Spleen (tissue), 11 donors: ENCODE results near the gene MAP2K5. TPM values are rescaled to one million over a fixed set of nuclear protein-coding genes. Genes with fewer than 3 reads are reported as not detected.
A peak's percentile ranks its signal among the peaks of the same experiment; 100 is the strongest.

Experiments used
- DNase-seq: peaks from one replicate; pipeline ENCODE4 v3.0.0-alpha.2; 2020
- H3K27ac ChIP-seq, 8 donors: fragments of 200-600 bp; sonication (generic) in 7 of 8; 1 replicate in 4 of 8; 2 replicates in 4 of 8; pipeline versions ENCODE4 v1.5.0 to v1.8.0; 2016 to 2021; ENCODE audit warnings: inconsistent platforms in 4 of 8, mild to moderate bottlenecking in 4 of 8, moderate library complexity in 1 of 8
- H3K27me3 ChIP-seq, 7 donors: fragments of 200-600 bp; sonication (generic) in 6 of 7; replicated peaks in 1 of 7; 1 replicate in 4 of 7; 2 replicates in 3 of 7; pipeline versions ENCODE4 v1.5.0 to v1.8.0; 2016 to 2021; ENCODE audit warnings: inconsistent platforms in 3 of 7, mild to moderate bottlenecking in 1 of 7
- H3K36me3 ChIP-seq, 6 donors: fragments of 200-600 bp; sonication (generic) in 5 of 6; 1 replicate in 4 of 6; 2 replicates in 2 of 6; pipeline versions ENCODE4 v1.5.0 to v1.8.0; 2016 to 2021; ENCODE audit warnings: inconsistent platforms in 2 of 6
- H3K4me1 ChIP-seq, 6 donors: fragments of 200-600 bp; sonication (generic) in 5 of 6; 1 replicate in 3 of 6; 2 replicates in 3 of 6; pipeline versions ENCODE4 v1.5.0 to v1.8.0; 2016 to 2021; ENCODE audit warnings: inconsistent platforms in 3 of 6
- H3K4me3 ChIP-seq, 8 donors: fragments of 200-600 bp; sonication (generic) in 7 of 8; 1 replicate in 4 of 8; 2 replicates in 4 of 8; pipeline versions ENCODE4 v1.5.0 to v1.8.0; 2016 to 2021; ENCODE audit warnings: inconsistent platforms in 4 of 8, mild to moderate bottlenecking in 4 of 8, moderate library complexity in 2 of 8
- H3K9me3 ChIP-seq, 8 donors: fragments of 200-600 bp; sonication (generic) in 7 of 8; 1 replicate in 4 of 8; 2 replicates in 4 of 8; pipeline versions ENCODE4 v1.5.0 to v1.8.0; 2016 to 2021; ENCODE audit warnings: inconsistent platforms in 4 of 8
- POLR2A ChIP-seq, 3 donors: fragments of 450-650 bp; IDR thresholded peaks; one replicate each; pipeline ENCODE4 v1.5.1; 2017; ENCODE audit warnings: antibody characterized with exemption in 3 of 3, mild to moderate bottlenecking in 1 of 3
- POLR2AphosphoS5 ChIP-seq, 3 donors: sonication (generic); formaldehyde crosslinking; IDR thresholded peaks; one replicate each; pipeline ENCODE4 v1.5.1; 2017; ENCODE audit warnings: antibody characterized with exemption in 3 of 3
- WGBS, 5 donors: extraction: QIAGEN DNeasy Blood & Tissue Kit in 3 of 5; methylation state at CpG; one replicate each; pipeline versions ENCODE4 v1.1.5 to v1.1.7; 2013 to 2018; 5-methylcytosine and 5-hydroxymethylcytosine counted together
- intact Hi-C: fragments of 100-400 bp; cut with DNase I; formaldehyde crosslinking; loops from one replicate; pipeline ENCODE4 v1.15.0; 2023; ENCODE audit warnings: low total_unique reads
- polyA plus RNA-seq, 3 donors: library from polyadenylated mRNA; stranded (reverse); fragments of 200-250 nt; gene quantifications; one replicate each; pipeline ENCODE4 v1.2.1, GENCODE V29; 2013
- total RNA-seq, 7 donors: library from RNA; depleted of rRNA in 3 of 7; stranded (reverse); fragments of >200 nt in 3 of 7; fragmentation: NEBNext Ultra II Directional in 4 of 7; extraction: Animal tissue kit (Norgen Biotek cat#: 25700) in 4 of 7; gene quantifications; one replicate each; pipeline versions ENCODE4 v1.1.0 to v1.2.1, GENCODE V29; 2016 to 2021
- TF ChIP-seq, protein P1 (sequence below), 11 experiments: fragments of 200-600 bp in 7 of 11; fragments of 450-650 bp in 4 of 11; sonication (generic) in 4 of 11; IDR thresholded peaks in 8 of 11; conservative IDR thresholded peaks in 3 of 11; 1 replicate in 7 of 11; 2 replicates in 4 of 11; pipeline versions ENCODE4 v1.4.0 to v1.8.0; 2016 to 2021; ENCODE audit warnings: antibody characterized with exemption in 11 of 11, inconsistent platforms in 4 of 11, mild to moderate bottlenecking in 1 of 11
- donor health status: healthy with polysubstance abuse.
- donor health status: DM: no; HTN: no; CAD: no; lungs with moderate emphysema.
- donor health status: DM: no; HTN: no; CAD: no.
- donor health status: Bipolar disorder and iron deficiency.
- donor health status: healthy.
- donor health status: DM: no; HTN: no; CAD: no.
- donor health status: DM: yes; HTN: yes; CAD: no.

The MAP2K5 gene
- total and polyA plus RNA-seq, 10 donors = 8.4 to 30.4 (median 14.6) TPM

DNA sequence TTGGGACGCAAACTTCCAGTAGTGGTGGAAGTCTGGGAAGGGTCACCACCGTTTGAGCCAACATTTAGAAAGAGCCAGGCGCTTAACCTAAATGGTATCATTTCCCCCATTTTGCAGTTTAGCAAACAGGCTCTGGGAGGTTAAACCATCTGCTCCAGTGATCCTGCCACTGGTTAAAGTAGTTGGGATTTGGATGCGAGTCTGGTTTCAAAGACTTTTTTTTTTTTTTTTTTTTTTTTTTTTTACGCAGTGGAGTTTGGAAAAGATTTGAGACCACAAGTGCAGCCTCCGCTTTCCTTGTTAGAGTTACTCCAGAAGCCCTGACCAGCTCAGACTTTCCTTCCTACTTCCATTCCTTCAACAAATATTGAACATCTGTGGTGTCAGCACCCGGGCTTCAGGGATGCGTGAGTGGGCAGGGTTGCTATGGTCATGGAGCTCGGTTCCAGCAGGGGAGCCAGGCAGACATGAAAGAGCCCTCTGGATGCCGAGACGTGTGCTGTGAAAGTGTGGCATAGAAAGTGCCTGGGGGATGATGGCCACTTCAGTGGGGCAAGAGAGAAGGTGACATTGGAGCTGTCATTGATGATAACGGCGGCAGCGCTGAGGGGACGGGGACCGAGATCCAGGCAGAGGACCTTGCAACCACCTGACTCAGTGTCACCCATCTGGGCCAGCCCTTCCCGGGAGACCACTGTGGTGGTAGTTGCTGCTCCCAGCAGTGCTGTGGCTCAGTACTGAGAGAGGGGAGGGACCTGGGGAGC, 298.4 kb downstream of the MAP2K5 start:
- H3K4me3 ChIP-seq = peak overlapping the region; percentile 60 to 90 (median 75)
- peak; percentile 84 for DNase-seq
- TF ChIP-seq POLR2AphosphoS5 (IDR thresholded peaks at IDR 0.05) (peak in 1 of 3 donors; percentile 13), POLR2A (IDR thresholded peaks at IDR 0.05) (no peak)
- intact Hi-C loops = no loop called here
- H3K9me3 ChIP-seq = no peaks in the 10 kb centered on the region
- H3K36me3 ChIP-seq = no peaks in the 10 kb centered on the region
- H3K4me1 ChIP-seq = peaks cover 5 to 76% (median 38%) of the 10 kb centered on the region in 6 donors
- peak overlapping the region; percentile 90 to 99 (median 98) for H3K27ac ChIP-seq
- H3K27me3 ChIP-seq = peaks cover 0 to 13% (median 3%) of the 10 kb centered on the region in 7 donors
- 6 to 21% (median 15%) methylated on average over 16 to 17 of the region's 17 CpGs for WGBS, 5 donors

DNA sequence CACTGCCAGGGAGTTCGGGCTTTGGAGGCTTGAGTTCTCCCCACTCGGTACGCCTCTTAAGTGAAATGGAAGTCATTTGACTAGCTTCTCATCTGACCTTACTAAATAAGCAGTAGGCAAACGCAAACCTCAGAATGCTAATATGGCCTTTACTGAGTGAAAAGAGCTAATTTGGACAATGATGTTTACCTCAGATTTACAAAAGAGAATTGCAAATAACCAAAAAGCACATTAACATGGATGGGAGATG, 298.9 kb downstream of the MAP2K5 start:
- 31 to 67% (median 37%) methylated on average over 4 of the region's 4 CpGs for WGBS, 5 donors
- TF ChIP-seq POLR2A (IDR thresholded peaks at IDR 0.05) = no peak
- TF ChIP-seq, protein P1, sequence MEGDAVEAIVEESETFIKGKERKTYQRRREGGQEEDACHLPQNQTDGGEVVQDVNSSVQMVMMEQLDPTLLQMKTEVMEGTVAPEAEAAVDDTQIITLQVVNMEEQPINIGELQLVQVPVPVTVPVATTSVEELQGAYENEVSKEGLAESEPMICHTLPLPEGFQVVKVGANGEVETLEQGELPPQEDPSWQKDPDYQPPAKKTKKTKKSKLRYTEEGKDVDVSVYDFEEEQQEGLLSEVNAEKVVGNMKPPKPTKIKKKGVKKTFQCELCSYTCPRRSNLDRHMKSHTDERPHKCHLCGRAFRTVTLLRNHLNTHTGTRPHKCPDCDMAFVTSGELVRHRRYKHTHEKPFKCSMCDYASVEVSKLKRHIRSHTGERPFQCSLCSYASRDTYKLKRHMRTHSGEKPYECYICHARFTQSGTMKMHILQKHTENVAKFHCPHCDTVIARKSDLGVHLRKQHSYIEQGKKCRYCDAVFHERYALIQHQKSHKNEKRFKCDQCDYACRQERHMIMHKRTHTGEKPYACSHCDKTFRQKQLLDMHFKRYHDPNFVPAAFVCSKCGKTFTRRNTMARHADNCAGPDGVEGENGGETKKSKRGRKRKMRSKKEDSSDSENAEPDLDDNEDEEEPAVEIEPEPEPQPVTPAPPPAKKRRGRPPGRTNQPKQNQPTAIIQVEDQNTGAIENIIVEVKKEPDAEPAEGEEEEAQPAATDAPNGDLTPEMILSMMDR (IDR thresholded peaks at IDR 0.05 in 8 of 11, conservative IDR thresholded peaks at IDR 0.05 in 3 of 11) = no peak
- no peak for TF ChIP-seq POLR2AphosphoS5 (IDR thresholded peaks at IDR 0.05)
- Histone ChIP-seq H3K4me3 (peak overlapping the region in 6 of 8 donors; percentile 60 to 90 (median 74)), H3K9me3 (no peaks in the 10 kb centered on the region), H3K27me3 (peaks cover 0 to 8% (median 0%) of the 10 kb centered on the region in 7 donors), H3K36me3 (no peaks in the 10 kb centered on the region), H3K4me1 (peaks cover 5 to 71% (median 33%) of the 10 kb centered on the region in 6 donors), H3K27ac (peak overlapping the region in 6 of 8 donors; percentile 90 to 99 (median 98))
- no peak for DNase-seq
- intact Hi-C loops = no loop called here

DNA sequence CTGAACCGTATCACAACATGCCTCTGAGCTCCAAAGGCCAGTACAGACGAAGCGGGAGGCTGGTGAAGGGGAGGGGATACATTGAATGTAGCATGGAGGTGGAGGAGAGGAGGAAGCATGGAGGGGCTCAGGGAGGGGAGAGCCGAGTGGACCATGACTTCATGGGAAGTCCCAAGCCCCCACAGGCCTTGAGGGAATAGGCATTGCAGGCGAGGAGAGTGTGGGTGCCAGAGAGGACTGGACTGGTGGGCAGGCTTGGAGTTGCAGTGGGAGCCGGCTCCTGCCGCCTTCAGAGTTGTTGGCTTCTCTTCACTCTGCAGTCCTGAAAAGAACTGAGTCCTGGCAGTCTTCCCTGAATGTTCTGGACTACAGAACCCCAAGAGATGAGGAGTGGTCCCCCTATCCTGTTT, 300.6 kb downstream of the MAP2K5 start:
- Histone ChIP-seq H3K9me3 (no peaks in the 10 kb centered on the region), H3K36me3 (no peaks in the 10 kb centered on the region), H3K4me1 (peaks cover 5 to 54% (median 28%) of the 10 kb centered on the region in 6 donors), H3K27ac (peak overlapping the region in 7 of 8 donors; percentile 5 to 51 (median 38)), H3K4me3 (no peak overlapping the region), H3K27me3 (no peaks in the 10 kb centered on the region)
- TF ChIP-seq POLR2A (IDR thresholded peaks at IDR 0.05) (no peak), POLR2AphosphoS5 (IDR thresholded peaks at IDR 0.05) (no peak)
- TF ChIP-seq, protein P1 (IDR thresholded peaks at IDR 0.05 in 8 of 11, conservative IDR thresholded peaks at IDR 0.05 in 3 of 11) = no peak
- intact Hi-C loops = no loop called here
- DNase-seq = no peak
- WGBS, 5 donors = 74 to 88% (median 84%) methylated on average over 7 of the region's 7 CpGs

DNA sequence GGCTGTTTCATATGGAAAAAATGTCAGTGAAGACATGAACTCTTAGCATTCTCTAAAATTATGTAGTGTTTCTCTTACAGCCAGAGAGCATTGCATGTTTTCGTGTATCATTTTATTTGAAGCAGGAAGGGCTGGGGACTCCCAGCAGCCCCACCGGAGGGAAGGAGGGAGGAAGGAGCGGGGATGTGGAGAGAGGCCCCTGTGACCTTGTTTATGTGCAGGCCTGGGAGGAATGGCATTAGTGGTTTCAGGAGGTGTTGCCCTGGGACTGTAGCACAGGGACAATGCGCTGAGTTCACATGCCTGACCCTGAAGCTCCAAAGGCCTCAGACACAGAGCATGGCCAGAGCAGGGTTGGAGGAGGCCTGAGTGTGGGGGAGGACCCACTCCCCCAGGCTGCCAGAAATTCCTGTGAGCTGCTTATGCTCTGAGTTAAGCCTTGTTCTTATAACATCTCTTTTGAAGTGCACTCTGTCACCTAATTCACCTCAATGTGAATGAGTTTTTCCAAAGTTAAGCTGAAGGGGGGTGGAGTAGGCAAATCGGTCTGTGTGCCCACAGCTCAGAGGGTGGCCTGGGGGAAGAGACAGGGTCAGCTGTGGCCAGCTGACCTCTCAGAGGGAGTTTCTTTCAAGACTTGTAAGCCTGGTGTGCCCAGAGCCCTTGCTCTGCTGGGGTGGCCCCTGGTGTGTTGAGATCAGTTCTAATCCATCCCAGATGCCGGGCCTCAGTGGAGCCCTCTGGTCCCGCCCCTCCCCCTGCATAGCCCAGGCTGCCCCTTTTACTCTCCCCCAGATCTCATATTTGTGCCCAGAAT, 301.3 kb downstream of the MAP2K5 start:
- 56 to 77% (median 73%) methylated on average over 6 to 7 of the region's 7 CpGs for WGBS, 5 donors
- intact Hi-C loops = no loop called here
- Histone ChIP-seq H3K4me1 (peaks cover 5 to 47% (median 23%) of the 10 kb centered on the region in 6 donors), H3K27ac (peak overlapping the region in 7 of 8 donors; percentile 5 to 51 (median 38)), H3K9me3 (no peaks in the 10 kb centered on the region), H3K27me3 (no peaks in the 10 kb centered on the region), H3K36me3 (no peaks in the 10 kb centered on the region), H3K4me3 (no peak overlapping the region)
- no peak for DNase-seq
- TF ChIP-seq POLR2A (IDR thresholded peaks at IDR 0.05) (no peak), POLR2AphosphoS5 (IDR thresholded peaks at IDR 0.05) (peak in 2 of 3 donors; percentile 35 to 48)

DNA sequence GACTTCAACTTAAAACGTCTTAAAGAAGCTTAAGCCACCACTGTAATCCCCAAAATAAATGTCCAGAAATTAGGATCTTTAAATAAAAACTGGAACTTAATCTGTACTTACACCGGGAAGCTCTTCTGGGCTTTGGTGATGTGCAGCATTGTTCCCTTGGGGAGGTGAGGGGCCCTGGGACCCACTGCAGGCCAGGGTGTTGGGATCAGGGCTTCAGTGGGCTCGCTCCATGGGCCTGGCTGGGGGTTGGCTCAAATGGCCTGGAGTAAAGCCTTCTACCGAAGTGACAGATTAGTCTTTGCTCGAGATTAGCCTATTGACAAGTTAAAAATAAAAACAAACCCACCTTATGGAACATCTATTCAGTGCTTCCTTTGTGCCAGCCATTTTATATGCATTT, 303.5 kb downstream of the MAP2K5 start:
- Histone ChIP-seq H3K27ac (no peak overlapping the region), H3K9me3 (peaks cover 0 to 7% (median 0%) of the 10 kb centered on the region in 8 donors), H3K4me1 (peaks cover 5 to 43% (median 18%) of the 10 kb centered on the region in 6 donors), H3K4me3 (no peak overlapping the region), H3K27me3 (no peaks in the 10 kb centered on the region), H3K36me3 (no peaks in the 10 kb centered on the region)
- 90 to 96% (median 91%) methylated on average over 5 of the region's 5 CpGs for WGBS, 5 donors
- intact Hi-C loops = no loop called here
- no peak for DNase-seq
- no peak for TF ChIP-seq POLR2A (IDR thresholded peaks at IDR 0.05)
- TF ChIP-seq, protein P1 (IDR thresholded peaks at IDR 0.05 in 8 of 11, conservative IDR thresholded peaks at IDR 0.05 in 3 of 11) = no peak
- no peak for TF ChIP-seq POLR2AphosphoS5 (IDR thresholded peaks at IDR 0.05)
